Central memory CD8-positive, alpha-beta T cell (primary cell): ENCODE data around the gene SOST.

Source experiments
- ATAC-seq: fragments of 150-1000 bp; cut with Tn5 transposase; replicated peaks from 2 replicates; pipeline ENCODE4 v1.10.0; 2022; ENCODE audit warnings: mild to moderate bottlenecking, moderate FRiP score, moderate number of reproducible peaks; ENCODE audit not compliant: poor library complexity, severe bottlenecking; ENCODE audit errors: extremely low read depth
- DNase-seq, 2 donors: peaks; one replicate each; pipeline ENCODE4 v3.0.0; 2021; ENCODE audit warnings: low spot score in 2 of 2
- H3K27ac Mint-ChIP-seq: one replicate; pipeline ENCODE4 v1.8.0; 2022; ENCODE audit warnings: low read depth, mild to moderate bottlenecking, moderate library complexity, mixed read lengths
- H3K27me3 Mint-ChIP-seq: one replicate; pipeline ENCODE4 v1.8.0; 2022; ENCODE audit warnings: mixed read lengths
- H3K36me3 Mint-ChIP-seq: one replicate; pipeline ENCODE4 v1.8.0; 2022; ENCODE audit warnings: mild to moderate bottlenecking, moderate library complexity, mixed read lengths; ENCODE audit not compliant: insufficient read depth
- H3K4me1 Mint-ChIP-seq: one replicate; pipeline ENCODE4 v1.8.0; 2022; ENCODE audit warnings: mixed read lengths
- H3K4me3 Mint-ChIP-seq: one replicate; pipeline ENCODE4 v1.8.0; 2022; ENCODE audit warnings: mild to moderate bottlenecking, moderate library complexity, mixed read lengths
- H3K9me3 Mint-ChIP-seq: one replicate; pipeline ENCODE4 v1.8.0; 2022; ENCODE audit warnings: mixed read lengths

SOST gene

GRCh38 chr17:43769859-43770258, 11.3 kb upstream of the SOST start:
- no peaks in the 10 kb centered on the region for H3K27me3 Mint-ChIP-seq
- H3K4me1 Mint-ChIP-seq: peaks cover 13% of the 10 kb centered on the region
- no peaks in the 10 kb centered on the region for H3K9me3 Mint-ChIP-seq
- no peak overlapping the region for H3K27ac Mint-ChIP-seq
- H3K36me3 Mint-ChIP-seq: peaks cover 8% of the 10 kb centered on the region
- H3K4me3 Mint-ChIP-seq: no peak overlapping the region
- DNase-seq: no peak
- ATAC-seq: no peak

GRCh38 chr17:43769426-43769825, 10.8 kb upstream of the SOST start:
- H3K4me3 Mint-ChIP-seq: no peak overlapping the region
- H3K27me3 Mint-ChIP-seq: no peaks in the 10 kb centered on the region
- no peak overlapping the region for H3K27ac Mint-ChIP-seq
- peaks cover 8% of the 10 kb centered on the region for H3K36me3 Mint-ChIP-seq
- H3K9me3 Mint-ChIP-seq: no peaks in the 10 kb centered on the region
- peaks cover 13% of the 10 kb centered on the region for H3K4me1 Mint-ChIP-seq
- DNase-seq (no peak), ATAC-seq (no peak)

GRCh38 chr17:43768943-43769342, 10.4 kb upstream of the SOST start:
- Mint-ChIP-seq H3K9me3 (no peaks in the 10 kb centered on the region), H3K36me3 (peaks cover 6% of the 10 kb centered on the region), H3K4me3 (no peak overlapping the region), H3K4me1 (peaks cover 13% of the 10 kb centered on the region), H3K27me3 (no peaks in the 10 kb centered on the region), H3K27ac (no peak overlapping the region)
- DNase-seq (no peak), ATAC-seq (no peak)

DNA sequence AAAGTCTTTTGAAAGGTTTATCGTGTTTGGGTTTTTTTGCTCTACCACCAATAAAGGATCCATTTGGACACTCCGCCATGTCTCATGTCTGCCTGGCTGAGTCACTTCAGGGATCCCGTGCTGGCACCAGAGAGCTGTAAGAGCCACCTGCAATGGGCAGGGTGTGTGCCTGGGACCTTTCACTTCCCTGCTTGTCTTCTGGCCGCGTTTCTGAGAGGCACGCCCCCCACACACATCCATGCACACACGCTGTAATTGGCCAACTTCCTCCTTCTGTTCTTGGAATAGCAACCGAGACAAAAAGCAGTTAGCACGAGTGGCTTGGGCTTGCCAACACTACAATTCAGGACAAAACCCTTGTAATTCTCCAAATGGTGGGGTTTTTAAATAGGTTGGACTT, 9.8 kb upstream of the SOST start:
- H3K27ac Mint-ChIP-seq: no peak overlapping the region
- H3K9me3 Mint-ChIP-seq: no peaks in the 10 kb centered on the region
- ATAC-seq (no peak), DNase-seq (no peak)
- H3K4me3 Mint-ChIP-seq: no peak overlapping the region
- peaks cover 11% of the 10 kb centered on the region for H3K4me1 Mint-ChIP-seq
- peaks cover 6% of the 10 kb centered on the region for H3K36me3 Mint-ChIP-seq
- H3K27me3 Mint-ChIP-seq: no peaks in the 10 kb centered on the region

GRCh38 chr17:43767713-43768059, 9.1 kb upstream of the SOST start:
- DNase-seq (no peak), ATAC-seq (no peak)
- Mint-ChIP-seq H3K27ac (no peak overlapping the region), H3K36me3 (peaks cover 2% of the 10 kb centered on the region), H3K4me1 (peaks cover 4% of the 10 kb centered on the region), H3K4me3 (no peak overlapping the region), H3K9me3 (no peaks in the 10 kb centered on the region), H3K27me3 (no peaks in the 10 kb centered on the region)

DNA sequence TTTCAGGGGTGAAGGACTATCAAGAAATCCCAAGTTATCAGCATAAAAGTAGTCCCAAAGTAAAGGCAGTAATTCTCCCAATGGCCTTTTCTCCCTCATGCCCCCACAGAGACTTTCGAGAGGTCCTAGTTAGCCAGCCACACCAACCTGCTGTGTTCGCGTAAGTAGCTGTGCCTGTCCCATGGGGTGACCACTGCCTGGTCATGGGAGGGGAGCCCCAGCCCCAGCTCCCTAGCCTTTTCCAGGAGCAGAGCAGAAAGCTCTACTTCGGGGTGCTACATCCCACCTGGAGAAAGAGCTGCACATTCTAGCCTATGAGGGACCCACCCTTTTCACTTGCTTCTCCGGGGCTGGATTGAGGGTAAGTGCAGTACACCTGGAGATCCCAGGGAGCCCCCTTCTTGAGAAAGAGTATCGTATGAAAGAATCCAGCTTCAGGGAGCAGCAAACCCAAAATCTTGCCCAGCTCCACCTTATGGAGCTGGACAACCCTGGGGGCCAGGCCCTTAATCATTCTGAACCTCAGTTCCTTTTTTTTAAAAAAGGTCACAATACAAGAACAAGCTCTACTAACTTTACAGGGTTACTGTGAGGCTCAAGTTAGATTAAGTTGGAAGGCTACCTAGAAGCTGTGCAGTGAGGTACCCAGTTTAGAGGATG, 8.6 kb upstream of the SOST start:
- H3K27me3 Mint-ChIP-seq: no peaks in the 10 kb centered on the region
- H3K36me3 Mint-ChIP-seq: peaks cover 2% of the 10 kb centered on the region
- H3K4me3 Mint-ChIP-seq: no peak overlapping the region
- ATAC-seq: no peak
- H3K27ac Mint-ChIP-seq: no peak overlapping the region
- H3K4me1 Mint-ChIP-seq: no peaks in the 10 kb centered on the region
- DNase-seq: no peak
- H3K9me3 Mint-ChIP-seq: no peaks in the 10 kb centered on the region

DNA sequence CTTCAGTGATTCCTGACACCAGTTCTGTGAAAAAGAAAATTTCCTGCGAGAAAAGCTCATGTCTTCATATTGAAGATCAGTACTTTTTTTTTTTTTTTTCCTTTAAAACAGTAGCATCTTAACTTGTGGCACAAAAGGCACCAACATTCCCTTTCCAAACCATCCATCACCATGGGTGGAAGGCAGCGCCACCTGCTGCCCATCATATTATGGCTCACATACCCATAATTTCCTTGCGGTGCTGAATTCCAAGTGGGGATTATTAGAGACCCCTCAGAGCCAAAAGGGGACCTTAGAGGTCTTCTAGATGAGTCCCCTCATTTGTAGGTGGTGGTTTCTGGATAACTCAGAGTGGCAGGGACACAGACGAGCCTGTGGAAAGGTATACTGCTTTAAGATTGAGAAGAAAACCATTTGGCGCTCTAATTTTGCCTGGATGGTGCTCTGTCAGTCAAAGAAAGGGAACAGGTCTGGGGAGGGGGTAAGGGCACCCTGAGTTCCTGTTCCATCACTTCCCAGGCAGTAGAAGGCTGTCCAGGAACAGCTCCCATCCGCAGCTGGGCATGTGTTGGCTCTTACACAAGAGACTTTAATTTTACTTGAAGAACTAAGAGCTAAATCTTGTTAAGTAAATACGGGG, 7.9 kb upstream of the SOST start:
- Mint-ChIP-seq H3K9me3 (no peaks in the 10 kb centered on the region), H3K36me3 (peaks cover 2% of the 10 kb centered on the region), H3K27me3 (no peaks in the 10 kb centered on the region), H3K4me1 (no peaks in the 10 kb centered on the region), H3K4me3 (no peak overlapping the region), H3K27ac (no peak overlapping the region)
- DNase-seq (peak in 1 of 2 donors; percentile 40), ATAC-seq (no peak)

DNA sequence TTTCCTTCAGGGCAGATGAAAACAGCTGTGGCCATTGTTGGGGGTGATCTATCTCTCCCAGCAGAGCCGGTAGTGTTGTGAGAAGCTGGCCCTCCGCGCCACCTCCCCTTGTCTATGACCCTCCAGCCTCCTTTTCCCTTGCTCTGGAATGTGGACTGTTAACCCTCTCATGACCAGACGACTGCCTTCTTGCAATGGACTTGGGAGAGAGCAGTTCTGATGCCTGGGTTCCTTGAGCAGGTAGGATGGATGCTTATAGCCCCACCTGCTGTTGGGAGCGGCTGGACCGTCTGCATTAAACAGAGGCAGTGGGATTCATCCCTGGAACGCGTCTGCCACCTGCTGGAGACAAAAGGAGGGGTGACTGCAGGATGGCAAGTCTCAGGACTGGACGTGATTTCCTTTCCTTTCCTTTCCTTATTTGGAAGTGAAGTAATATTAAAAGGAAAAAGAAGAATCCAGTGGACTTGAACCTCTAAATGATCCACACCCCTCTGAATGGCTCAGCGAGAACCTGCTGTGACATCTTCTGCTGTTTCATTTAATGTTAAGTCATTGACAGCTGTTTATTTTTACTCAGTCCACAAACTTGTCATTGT, 1.8 kb upstream of the SOST start:
- H3K27me3 Mint-ChIP-seq: peaks cover 39% of the 10 kb centered on the region
- ATAC-seq: peak; percentile 56
- no peak overlapping the region for H3K4me3 Mint-ChIP-seq
- no peak overlapping the region for H3K27ac Mint-ChIP-seq
- peak; percentile 79 to 81 for DNase-seq
- no peaks in the 10 kb centered on the region for H3K4me1 Mint-ChIP-seq
- peaks cover 1% of the 10 kb centered on the region for H3K36me3 Mint-ChIP-seq
- no peaks in the 10 kb centered on the region for H3K9me3 Mint-ChIP-seq

DNA sequence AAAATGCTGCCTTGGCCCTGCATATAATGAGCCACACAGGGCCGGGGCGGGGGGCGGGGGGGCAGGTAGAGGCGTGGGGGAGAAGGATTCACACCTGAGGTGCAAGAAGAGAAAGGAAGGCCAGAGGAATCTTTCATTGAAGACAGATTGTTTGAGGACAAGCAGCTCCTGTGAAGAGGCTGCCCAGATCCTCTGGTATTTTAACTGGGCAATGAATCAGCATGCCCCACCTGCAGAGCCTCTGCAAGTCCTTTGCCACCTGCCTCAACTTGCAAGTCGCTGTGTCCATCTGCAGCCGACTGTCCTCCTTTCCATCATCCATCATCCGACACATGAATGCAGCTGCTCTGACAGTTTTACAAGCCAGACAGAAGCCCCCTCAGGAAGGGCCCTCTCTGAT, 1.2 kb upstream of the SOST start:
- Mint-ChIP-seq H3K4me3 (no peak overlapping the region), H3K9me3 (no peaks in the 10 kb centered on the region), H3K36me3 (peaks cover 1% of the 10 kb centered on the region), H3K27me3 (peaks cover 40% of the 10 kb centered on the region), H3K4me1 (no peaks in the 10 kb centered on the region), H3K27ac (no peak overlapping the region)
- DNase-seq (no peak), ATAC-seq (no peak)

- H3K27me3 Mint-ChIP-seq: peaks cover 53% of the 10 kb centered on the region
These were observed 505 bp downstream of the SOST start for GRCh38 chr17:43758086-43758485.

DNA sequence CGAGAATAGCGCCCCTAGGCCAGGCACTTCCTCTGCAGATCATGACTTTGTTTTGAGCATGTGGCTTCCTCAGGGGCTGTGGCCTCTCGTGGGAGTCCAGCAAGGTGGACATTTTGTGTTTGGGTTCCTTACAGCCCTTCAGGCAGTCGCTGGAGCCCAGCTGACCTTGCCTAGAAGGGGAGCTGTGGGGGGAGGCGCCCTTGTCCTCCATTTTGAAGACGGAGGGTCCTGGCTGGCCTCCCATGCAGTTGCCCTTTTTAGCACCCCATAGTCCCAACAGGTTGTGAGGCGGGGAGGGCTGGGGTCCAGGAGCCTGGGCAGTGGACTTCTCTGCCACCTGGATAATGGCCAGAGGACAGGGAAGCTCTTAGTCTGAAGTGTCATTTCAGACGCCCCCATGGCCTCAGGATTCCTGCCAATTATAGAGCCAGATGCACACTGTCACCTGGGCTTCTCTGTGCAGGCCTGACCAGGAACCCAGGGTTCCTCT, 1.4 kb downstream of the SOST start:
- no peak overlapping the region for H3K27ac Mint-ChIP-seq
- peaks cover 1% of the 10 kb centered on the region for H3K36me3 Mint-ChIP-seq
- no peak overlapping the region for H3K4me3 Mint-ChIP-seq
- ATAC-seq (no peak), DNase-seq (no peak)
- peaks cover 16% of the 10 kb centered on the region for H3K4me1 Mint-ChIP-seq
- no peaks in the 10 kb centered on the region for H3K9me3 Mint-ChIP-seq
- H3K27me3 Mint-ChIP-seq: peaks cover 62% of the 10 kb centered on the region

More at GRCh38 chr17:43758086-43758485, 505 bp downstream of the SOST start:
- ATAC-seq: no peak
- peaks cover 9% of the 10 kb centered on the region for H3K4me1 Mint-ChIP-seq
- H3K4me3 Mint-ChIP-seq: no peak overlapping the region
- no peak overlapping the region for H3K27ac Mint-ChIP-seq
- no peaks in the 10 kb centered on the region for H3K9me3 Mint-ChIP-seq
- no peak for DNase-seq
- peaks cover 1% of the 10 kb centered on the region for H3K36me3 Mint-ChIP-seq

DNA sequence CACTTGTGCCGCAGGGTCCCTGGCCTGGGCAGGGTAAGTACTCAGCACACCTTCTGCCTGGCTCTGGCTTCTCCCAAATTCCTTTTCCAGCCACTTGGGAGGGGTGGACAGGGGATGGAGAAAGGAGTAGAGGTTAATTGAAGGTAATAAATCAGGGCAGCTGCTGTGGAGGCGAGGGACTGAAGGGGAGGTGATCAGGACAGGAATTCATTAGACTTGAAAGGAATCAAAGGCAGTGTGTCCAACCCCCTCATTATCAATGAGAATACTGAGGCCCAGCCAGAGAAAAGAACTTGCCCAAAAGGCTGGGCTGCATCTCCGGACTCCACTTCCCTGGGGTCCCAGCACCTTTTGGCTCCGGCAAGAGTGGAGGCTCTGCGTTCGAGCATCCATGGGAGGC, 2.4 kb downstream of the SOST start:
- ATAC-seq (no peak), DNase-seq (no peak)
- H3K27ac Mint-ChIP-seq: no peak overlapping the region
- peaks cover 72% of the 10 kb centered on the region for H3K27me3 Mint-ChIP-seq
- peaks cover 16% of the 10 kb centered on the region for H3K4me1 Mint-ChIP-seq
- H3K4me3 Mint-ChIP-seq: no peak overlapping the region
- peaks cover 1% of the 10 kb centered on the region for H3K36me3 Mint-ChIP-seq
- H3K9me3 Mint-ChIP-seq: no peaks in the 10 kb centered on the region

- peaks cover 80% of the 10 kb centered on the region for H3K27me3 Mint-ChIP-seq
- H3K4me1 Mint-ChIP-seq: peaks cover 16% of the 10 kb centered on the region
- H3K4me3 Mint-ChIP-seq: no peak overlapping the region
- peaks cover 1% of the 10 kb centered on the region for H3K36me3 Mint-ChIP-seq
- H3K27ac Mint-ChIP-seq: no peak overlapping the region
- no peaks in the 10 kb centered on the region for H3K9me3 Mint-ChIP-seq
- DNase-seq: no peak
- no peak for ATAC-seq
These were observed 3.2 kb downstream of the SOST start for GRCh38 chr17:43755389-43755875.
